Measurements from ENCODE around the gene BNIP5.
"Not testable (repeated sequence)": the region's sequence is repeated elsewhere in the genome, so short reads cannot be mapped to it uniquely, and the experiment has no call there.

The BNIP5 gene

DNA sequence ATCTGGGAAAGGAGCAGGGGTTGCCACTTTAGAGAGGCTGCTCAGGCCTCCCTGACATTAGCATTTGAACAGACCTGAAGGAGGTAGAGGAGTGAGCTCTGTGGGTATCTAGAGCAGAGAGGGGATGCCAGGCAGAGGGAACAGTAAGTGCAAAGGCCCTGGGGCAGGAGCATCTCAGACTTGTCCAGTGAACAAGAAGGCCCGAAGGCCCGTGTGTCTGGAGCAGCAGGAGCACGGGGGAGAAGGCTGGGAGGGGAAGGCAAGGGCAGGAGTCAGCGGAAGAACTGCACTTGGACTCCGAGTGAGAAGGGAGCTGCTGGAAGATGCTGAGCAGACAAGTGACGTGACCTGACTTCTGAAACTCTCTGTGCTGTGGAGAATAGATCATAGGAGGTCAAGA is 35.4 kb upstream of the BNIP5 start:
- Mint-ChIP-seq H3K27ac (no peak overlapping the region), H3K27me3 (no peaks in the 10 kb centered on the region), H3K4me3 (no peak overlapping the region), H3K36me3 (ENCODE audit: low read depth) (no peaks in the 10 kb centered on the region), H3K4me1 (ENCODE audit: low read depth) (no peaks in the 10 kb centered on the region), H3K9me3 (no peaks in the 10 kb centered on the region)

GRCh38 chr6:36371211-36371610 is 34.5 kb upstream of the BNIP5 start:
- Mint-ChIP-seq H3K4me1 (ENCODE audit: low read depth) (no peaks in the 10 kb centered on the region), H3K27me3 (no peaks in the 10 kb centered on the region), H3K36me3 (ENCODE audit: low read depth) (no peaks in the 10 kb centered on the region), H3K27ac (no peak overlapping the region), H3K4me3 (no peak overlapping the region), H3K9me3 (no peaks in the 10 kb centered on the region)

DNA sequence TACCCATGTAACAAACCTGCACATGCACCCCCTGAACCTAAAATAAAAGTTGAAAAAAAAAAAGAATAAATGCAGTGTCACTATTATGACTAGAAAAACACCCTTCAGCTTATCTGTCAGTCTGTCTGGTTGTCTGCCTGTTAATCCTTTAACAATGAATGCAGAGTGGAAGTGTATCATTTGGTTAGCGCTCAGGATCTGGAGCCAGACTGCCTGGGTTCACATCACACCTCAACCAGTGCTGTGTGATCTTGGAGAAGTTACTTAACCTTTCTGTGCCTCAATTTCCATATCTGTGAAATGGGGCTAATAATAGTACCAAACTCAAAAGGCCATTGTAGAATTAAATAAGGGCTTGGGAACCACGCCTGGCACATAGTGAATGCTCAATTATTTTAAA is 34.0 kb upstream of the BNIP5 start:
- Mint-ChIP-seq H3K27ac (no peak overlapping the region), H3K36me3 (ENCODE audit: low read depth) (no peaks in the 10 kb centered on the region), H3K4me1 (ENCODE audit: low read depth) (no peaks in the 10 kb centered on the region), H3K9me3 (no peaks in the 10 kb centered on the region), H3K27me3 (no peaks in the 10 kb centered on the region), H3K4me3 (no peak overlapping the region)

- Mint-ChIP-seq H3K27ac (no peak overlapping the region), H3K27me3 (no peaks in the 10 kb centered on the region), H3K9me3 (no peaks in the 10 kb centered on the region), H3K36me3 (ENCODE audit: low read depth) (no peaks in the 10 kb centered on the region), H3K4me3 (no peak overlapping the region), H3K4me1 (ENCODE audit: low read depth) (no peaks in the 10 kb centered on the region)
These were observed 32.5 kb upstream of the BNIP5 start for GRCh38 chr6:36368921-36369865.

GRCh38 chr6:36368421-36368820 is 31.7 kb upstream of the BNIP5 start:
- Mint-ChIP-seq H3K27me3 (no peaks in the 10 kb centered on the region), H3K4me1 (ENCODE audit: low read depth) (no peaks in the 10 kb centered on the region), H3K9me3 (no peaks in the 10 kb centered on the region), H3K27ac (no peak overlapping the region), H3K4me3 (no peak overlapping the region), H3K36me3 (ENCODE audit: low read depth) (no peaks in the 10 kb centered on the region)

DNA sequence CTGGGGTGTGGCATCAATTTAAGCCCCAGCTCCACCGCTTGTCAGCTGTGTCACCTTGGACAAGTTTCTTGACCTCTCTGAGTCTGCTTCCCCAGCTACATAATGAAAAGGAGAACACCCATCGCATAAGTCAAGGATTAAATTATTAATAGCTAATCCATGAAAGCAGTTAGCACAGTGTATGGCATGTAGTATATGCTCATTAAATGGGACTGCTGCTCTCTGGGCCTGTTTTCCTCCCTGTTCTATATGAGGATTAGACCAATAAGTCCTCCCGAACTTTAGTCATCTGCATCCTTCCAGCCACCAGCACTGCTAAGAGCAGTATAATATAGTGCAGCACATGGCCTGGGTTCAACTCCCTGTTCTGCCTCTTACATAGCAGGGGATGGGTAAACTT is 31.1 kb upstream of the BNIP5 start:
- no peaks in the 10 kb centered on the region for H3K4me1 Mint-ChIP-seq (ENCODE audit: low read depth)
- H3K9me3 Mint-ChIP-seq, result no peaks in the 10 kb centered on the region
- no peaks in the 10 kb centered on the region for H3K36me3 Mint-ChIP-seq (ENCODE audit: low read depth)
- no peak overlapping the region for H3K4me3 Mint-ChIP-seq
- no peaks in the 10 kb centered on the region for H3K27me3 Mint-ChIP-seq
- no peak overlapping the region for H3K27ac Mint-ChIP-seq

DNA sequence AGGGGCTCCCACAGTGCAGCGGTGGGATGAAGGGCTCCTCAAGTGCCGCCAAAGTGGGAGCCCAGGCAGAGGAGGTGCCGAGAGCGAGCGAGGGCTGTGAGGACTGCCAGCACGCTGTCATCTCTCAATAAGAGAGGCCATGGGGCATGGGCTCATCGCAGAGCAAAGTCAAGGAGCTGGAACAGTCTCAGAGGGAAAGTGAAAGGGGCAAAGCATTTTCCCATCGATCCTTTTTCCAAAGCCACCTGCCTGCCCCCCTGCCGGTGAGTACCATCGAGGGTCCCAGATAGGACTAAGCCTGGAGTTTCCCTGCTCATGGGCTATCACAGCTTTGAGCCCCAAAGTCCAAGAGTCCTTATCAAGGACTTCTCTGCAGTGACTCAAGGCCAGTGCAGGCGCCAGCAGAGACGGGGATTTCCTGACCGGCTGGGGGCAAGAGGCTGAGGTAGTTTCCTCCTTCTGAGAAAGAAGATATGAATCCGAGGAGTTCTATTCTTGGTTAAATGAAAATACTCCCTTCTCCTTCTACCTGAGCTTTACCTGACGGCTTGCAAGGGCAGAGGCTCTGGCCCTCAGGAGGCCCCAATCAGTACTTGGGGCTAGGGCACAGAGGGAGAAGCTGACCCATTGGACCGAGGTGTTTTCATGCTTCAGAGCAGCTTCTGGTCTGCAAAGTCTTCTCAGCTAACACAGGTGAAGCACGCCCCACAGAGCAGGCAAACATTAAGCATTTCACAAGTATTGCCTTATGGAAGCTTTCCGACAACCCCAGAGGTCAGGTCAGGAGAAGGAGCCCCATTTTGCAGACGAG is 28.2 kb upstream of the BNIP5 start:
- Mint-ChIP-seq H3K4me3 (no peak overlapping the region), H3K4me1 (ENCODE audit: low read depth) (peaks cover 6% of the 10 kb centered on the region), H3K9me3 (no peaks in the 10 kb centered on the region), H3K27me3 (no peaks in the 10 kb centered on the region), H3K27ac (no peak overlapping the region), H3K36me3 (ENCODE audit: low read depth) (no peaks in the 10 kb centered on the region)

GRCh38 chr6:36364061-36364635 is 27.5 kb upstream of the BNIP5 start:
- H3K4me3 Mint-ChIP-seq; H3K27me3 Mint-ChIP-seq; H3K27ac Mint-ChIP-seq; H3K9me3 Mint-ChIP-seq; H3K36me3 Mint-ChIP-seq (ENCODE audit: low read depth); H3K4me1 Mint-ChIP-seq (ENCODE audit: low read depth): not testable (repeated sequence)

GRCh38 chr6:36363371-36363752 is 26.7 kb upstream of the BNIP5 start:
- not testable (repeated sequence) for H3K4me3 Mint-ChIP-seq; H3K36me3 Mint-ChIP-seq (ENCODE audit: low read depth); H3K27me3 Mint-ChIP-seq; H3K27ac Mint-ChIP-seq; H3K9me3 Mint-ChIP-seq
- peaks cover 12% of the 10 kb centered on the region for H3K4me1 Mint-ChIP-seq (ENCODE audit: low read depth)

- Mint-ChIP-seq H3K4me3 (no peak overlapping the region), H3K36me3 (ENCODE audit: low read depth) (no peaks in the 10 kb centered on the region), H3K4me1 (ENCODE audit: low read depth) (peaks cover 18% of the 10 kb centered on the region), H3K27ac (no peak overlapping the region), H3K27me3 (no peaks in the 10 kb centered on the region), H3K9me3 (no peaks in the 10 kb centered on the region)
These were observed 26.1 kb upstream of the BNIP5 start for GRCh38 chr6:36362551-36363370.

DNA sequence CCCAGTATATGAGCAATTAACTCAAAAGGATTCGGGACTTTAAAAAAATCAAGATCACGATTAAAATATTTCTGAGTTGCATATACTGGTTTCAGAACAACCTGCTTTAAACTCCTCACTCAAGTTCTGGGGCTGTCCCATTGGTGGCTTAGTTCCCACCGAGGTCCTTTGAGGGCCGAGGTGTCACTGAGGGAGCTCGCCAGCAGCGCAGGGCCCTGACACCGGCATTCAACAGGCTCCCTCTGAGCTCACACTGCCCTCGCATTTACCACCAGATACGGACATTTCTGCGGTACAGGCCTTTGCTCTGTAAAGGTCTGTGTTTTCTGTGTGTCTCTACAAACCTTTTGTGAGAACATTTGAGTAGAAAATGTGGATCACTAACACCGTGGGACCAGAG is 24.4 kb upstream of the BNIP5 start:
- no peaks in the 10 kb centered on the region for H3K27me3 Mint-ChIP-seq
- H3K36me3 Mint-ChIP-seq (ENCODE audit: low read depth), result no peaks in the 10 kb centered on the region
- peaks cover 24% of the 10 kb centered on the region for H3K4me1 Mint-ChIP-seq (ENCODE audit: low read depth)
- H3K27ac Mint-ChIP-seq, result no peak overlapping the region
- no peaks in the 10 kb centered on the region for H3K9me3 Mint-ChIP-seq
- H3K4me3 Mint-ChIP-seq, result no peak overlapping the region

- Mint-ChIP-seq H3K36me3 (ENCODE audit: low read depth) (no peaks in the 10 kb centered on the region), H3K27ac (no peak overlapping the region), H3K27me3 (no peaks in the 10 kb centered on the region), H3K4me3 (no peak overlapping the region), H3K4me1 (ENCODE audit: low read depth) (peaks cover 29% of the 10 kb centered on the region), H3K9me3 (no peaks in the 10 kb centered on the region)
These were observed 23.8 kb upstream of the BNIP5 start for GRCh38 chr6:36360241-36361054.

- no peak overlapping the region for H3K27ac Mint-ChIP-seq
- no peaks in the 10 kb centered on the region for H3K36me3 Mint-ChIP-seq (ENCODE audit: low read depth)
These were observed 21.7 kb upstream of the BNIP5 start for GRCh38 chr6:36358226-36358915.

More at GRCh38 chr6:36358226-36358915, 21.7 kb upstream of the BNIP5 start:
- Mint-ChIP-seq H3K4me1 (ENCODE audit: low read depth) (peaks cover 33% of the 10 kb centered on the region), H3K27me3 (no peaks in the 10 kb centered on the region), H3K9me3 (peaks cover 5% of the 10 kb centered on the region), H3K4me3 (no peak overlapping the region)

Measured in stimulated activated naive CD8-positive, alpha-beta T cell treated with anti-CD3 and anti-CD28 coated beads, Interleukin-15, Interleukin-2, amounts not matched to agents 100 ng/mL and 50 ng/mL, for 24 hours (primary cell).